ENCODE measurements around the gene EMILIN3.

EMILIN3 gene

DNA sequence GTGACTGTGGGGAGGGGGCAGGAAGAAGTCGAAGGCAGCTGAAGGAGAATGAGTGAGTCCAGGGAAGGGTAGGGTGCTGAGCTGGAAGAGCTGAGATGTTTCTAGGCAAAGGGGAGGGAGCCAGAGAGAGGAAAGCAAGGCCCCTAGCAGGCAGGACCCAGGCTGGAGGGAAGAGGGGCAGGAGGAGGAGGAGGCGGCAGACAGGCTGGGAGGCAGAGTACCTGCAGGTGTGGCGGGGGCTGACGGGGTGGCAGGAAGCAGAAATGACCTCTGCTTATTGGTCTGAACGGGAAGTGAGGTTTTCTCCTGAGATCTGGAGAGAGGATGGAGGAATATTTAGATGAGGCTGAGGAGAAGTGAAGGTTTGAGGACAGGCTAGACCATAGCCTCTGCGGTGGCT is 10.7 kb upstream of the EMILIN3 start:
- H3K27ac ChIP-seq = no peak overlapping the region
- TF ChIP-seq, protein P1, sequence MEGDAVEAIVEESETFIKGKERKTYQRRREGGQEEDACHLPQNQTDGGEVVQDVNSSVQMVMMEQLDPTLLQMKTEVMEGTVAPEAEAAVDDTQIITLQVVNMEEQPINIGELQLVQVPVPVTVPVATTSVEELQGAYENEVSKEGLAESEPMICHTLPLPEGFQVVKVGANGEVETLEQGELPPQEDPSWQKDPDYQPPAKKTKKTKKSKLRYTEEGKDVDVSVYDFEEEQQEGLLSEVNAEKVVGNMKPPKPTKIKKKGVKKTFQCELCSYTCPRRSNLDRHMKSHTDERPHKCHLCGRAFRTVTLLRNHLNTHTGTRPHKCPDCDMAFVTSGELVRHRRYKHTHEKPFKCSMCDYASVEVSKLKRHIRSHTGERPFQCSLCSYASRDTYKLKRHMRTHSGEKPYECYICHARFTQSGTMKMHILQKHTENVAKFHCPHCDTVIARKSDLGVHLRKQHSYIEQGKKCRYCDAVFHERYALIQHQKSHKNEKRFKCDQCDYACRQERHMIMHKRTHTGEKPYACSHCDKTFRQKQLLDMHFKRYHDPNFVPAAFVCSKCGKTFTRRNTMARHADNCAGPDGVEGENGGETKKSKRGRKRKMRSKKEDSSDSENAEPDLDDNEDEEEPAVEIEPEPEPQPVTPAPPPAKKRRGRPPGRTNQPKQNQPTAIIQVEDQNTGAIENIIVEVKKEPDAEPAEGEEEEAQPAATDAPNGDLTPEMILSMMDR (IDR thresholded peaks at IDR 0.05) = no peak

DNA sequence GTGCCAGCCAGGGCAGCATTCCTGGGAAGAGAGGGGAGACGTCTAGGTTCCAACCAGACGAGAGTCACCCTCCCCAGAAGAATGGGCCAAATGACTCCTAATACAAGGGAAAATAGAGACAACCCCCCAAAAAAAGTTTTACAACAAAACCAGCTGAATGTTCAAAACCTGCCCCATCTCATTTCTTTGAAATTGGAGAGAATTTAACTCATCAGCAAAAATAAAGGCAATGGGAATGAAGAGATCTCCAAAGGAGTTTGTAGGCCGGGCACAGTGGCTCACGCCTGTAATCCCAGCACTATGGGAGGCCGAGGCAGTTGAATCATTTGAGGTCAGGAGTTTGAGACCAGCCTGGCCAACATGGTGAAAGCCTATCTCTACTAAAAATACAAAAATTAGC is 9.7 kb upstream of the EMILIN3 start:
- no peak for TF ChIP-seq ZFX (IDR thresholded peaks at IDR 0.05; ENCODE audit: borderline replicate concordance)
- TF ChIP-seq, protein P1 (IDR thresholded peaks at IDR 0.05) = no peak
- H3K27ac ChIP-seq = no peak overlapping the region

DNA sequence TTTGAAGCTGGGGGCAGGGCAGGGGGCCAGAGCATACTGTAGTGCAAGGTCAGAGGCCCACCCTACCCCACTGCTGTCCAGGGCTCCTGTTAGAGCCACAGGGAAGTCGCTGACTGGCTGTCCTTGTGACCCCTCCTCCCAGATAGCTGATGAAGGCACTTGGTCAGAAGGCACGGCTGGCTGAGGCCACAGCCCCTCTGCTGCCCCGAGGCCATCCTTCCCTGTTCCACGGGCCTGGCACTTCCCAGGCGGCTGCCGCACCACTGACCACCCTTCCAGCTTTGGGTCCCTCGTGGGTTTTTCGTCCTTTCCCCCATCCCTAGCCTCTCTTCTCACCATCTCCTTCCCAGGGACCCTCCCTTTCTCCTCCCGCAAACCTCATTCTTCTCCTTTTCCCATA is 9.2 kb upstream of the EMILIN3 start:
- H3K27ac ChIP-seq = no peak overlapping the region
- TF ChIP-seq, protein P1 (IDR thresholded peaks at IDR 0.05) = no peak
- TF ChIP-seq ZFX (IDR thresholded peaks at IDR 0.05; ENCODE audit: borderline replicate concordance) = no peak

DNA sequence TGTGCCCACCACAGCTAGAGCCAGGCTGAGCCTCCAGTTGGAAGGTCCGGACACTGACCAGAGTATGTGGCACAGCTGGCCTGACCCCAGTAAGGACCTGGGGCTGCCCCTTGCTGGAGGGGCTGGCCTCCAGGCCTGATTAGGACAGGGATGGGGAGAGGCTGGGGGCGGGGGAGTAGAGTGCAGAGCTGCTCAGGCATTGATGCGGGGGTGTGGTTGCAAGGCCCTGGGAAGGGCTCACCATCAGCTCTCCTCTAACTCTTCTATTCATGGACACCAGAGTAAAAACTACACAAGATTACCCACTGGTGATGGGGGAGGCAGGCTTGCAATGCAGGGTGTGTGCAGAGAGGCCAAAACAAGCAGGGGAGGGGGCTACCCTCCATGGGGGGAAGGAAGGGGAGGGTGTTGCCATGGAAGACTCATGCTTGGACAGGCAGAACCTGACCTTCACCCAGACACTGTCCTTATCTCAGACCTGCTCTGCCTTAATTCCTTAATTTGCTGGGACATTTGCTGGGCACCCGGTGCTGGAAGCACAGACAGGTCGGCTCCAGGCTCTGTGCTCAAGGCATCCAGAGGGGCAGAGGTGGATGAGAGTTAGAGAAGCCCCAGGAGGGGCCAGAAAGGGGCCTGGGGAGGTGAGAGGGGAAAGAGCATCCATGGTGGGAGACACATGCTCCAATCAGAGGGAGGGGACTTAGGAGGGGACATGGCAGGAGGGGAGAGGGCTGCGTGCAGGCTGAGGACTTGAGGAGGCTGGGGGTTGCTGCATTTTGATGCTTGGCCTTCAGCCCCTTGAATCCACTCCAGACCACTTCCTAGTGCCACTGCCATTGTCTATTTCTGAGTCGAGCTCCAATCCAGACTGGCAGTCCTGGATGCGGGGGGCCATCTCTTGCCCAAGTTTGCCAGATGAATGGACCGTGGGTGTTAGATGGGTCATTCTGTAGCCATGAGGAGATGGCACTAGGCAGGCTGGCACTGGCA is 7.6 kb upstream of the EMILIN3 start:
- TF ChIP-seq, protein P1 (IDR thresholded peaks at IDR 0.05) = no peak
- TF ChIP-seq ZFX (IDR thresholded peaks at IDR 0.05; ENCODE audit: borderline replicate concordance) = no peak
- H3K27ac ChIP-seq = no peak overlapping the region

DNA sequence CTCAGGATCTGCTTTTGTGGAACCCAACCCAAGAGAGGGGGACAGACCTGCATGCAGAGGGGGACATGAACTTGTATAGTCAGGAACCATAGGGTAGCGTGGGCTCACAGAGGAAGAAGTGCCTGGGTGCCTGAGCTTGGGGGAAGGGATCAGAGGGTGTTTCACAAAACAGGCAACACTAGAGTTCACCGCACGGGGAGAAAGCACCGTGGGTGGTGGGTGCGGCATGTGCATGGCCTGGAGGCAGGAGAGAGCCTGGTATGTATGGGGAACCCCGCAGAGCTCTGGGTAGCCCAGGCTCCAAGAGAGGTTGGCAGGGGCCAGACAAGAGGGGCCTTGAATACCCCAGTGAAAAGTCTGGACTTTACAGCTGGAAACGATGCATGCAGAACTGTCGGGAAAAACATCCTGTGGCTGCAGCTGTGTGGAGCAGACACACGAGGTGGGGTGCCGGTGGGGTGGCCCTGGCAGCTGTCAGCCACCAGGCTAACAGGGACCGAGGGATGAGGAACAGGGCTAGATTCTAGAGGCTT is 6.7 kb upstream of the EMILIN3 start:
- TF ChIP-seq, protein P1 (IDR thresholded peaks at IDR 0.05) = no peak
- no peak for TF ChIP-seq ZFX (IDR thresholded peaks at IDR 0.05; ENCODE audit: borderline replicate concordance)
- no peak overlapping the region for H3K27ac ChIP-seq

DNA sequence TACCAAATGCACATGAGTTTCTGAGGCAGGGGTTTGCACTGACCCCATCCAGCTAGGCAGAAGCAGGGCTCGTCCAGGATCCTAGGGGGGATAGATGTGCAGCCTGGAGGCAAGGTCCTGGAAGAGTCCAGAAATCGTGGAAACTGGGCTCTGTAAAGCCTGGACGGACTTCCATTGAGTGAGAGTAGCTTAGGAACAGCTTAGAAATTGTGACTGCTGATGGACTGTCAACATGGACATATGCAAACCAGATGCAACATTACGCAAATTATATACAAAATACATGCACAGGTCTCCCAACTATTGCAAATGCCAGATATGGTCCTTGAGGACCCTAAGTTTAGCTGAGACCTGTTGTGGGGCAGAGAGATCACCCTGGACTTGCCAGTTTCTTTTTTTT is 4.8 kb upstream of the EMILIN3 start:
- TF ChIP-seq, protein P1 (IDR thresholded peaks at IDR 0.05) = no peak
- no peak for TF ChIP-seq ZFX (IDR thresholded peaks at IDR 0.05; ENCODE audit: borderline replicate concordance)
- no peak overlapping the region for H3K27ac ChIP-seq

DNA sequence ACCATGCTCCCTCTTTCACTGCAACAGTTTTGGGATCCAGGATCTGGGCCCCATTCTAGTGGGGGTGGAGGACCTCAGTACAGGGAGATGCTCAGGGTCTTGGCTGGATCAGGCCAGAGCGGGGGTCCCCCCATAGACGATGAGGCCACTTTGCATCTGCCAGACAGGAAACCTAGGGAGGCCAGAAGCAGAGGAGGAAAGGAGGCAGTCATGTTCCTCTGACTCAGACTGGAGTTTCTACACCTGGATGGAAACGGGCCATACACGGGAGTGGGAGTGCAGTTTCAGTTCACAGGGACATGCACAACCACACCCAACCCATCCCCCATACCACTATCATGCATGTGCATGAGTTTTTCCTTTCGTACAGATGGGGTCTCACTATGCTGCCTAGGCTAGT is 3.6 kb upstream of the EMILIN3 start:
- no peak overlapping the region for H3K27ac ChIP-seq
- TF ChIP-seq ZFX (IDR thresholded peaks at IDR 0.05; ENCODE audit: borderline replicate concordance) = no peak
- TF ChIP-seq, protein P1 (IDR thresholded peaks at IDR 0.05) = no peak
